Activated B cell treated with CpG ODN at 0.5 μM for 24 hours (primary cell): ENCODE data around the gene ZMYND12. TPM values are rescaled to one million over a fixed set of nuclear protein-coding genes. Genes with fewer than 3 reads are reported as not detected.

ENCODE experiments used
- ATAC-seq: fragments of 200-7000 bp; cut with Tn5 transposase; one replicate; pipeline ENCODE4 v1.10.0; 2021; ENCODE audit warnings: low read depth, mild to moderate bottlenecking, moderate library complexity
- CTCF ChIA-PET: fragments of 350-600 bp; sonication (Branson Sonifier 250); formaldehyde crosslinking; loops from one replicate; lab custom pipeline; 2021; ENCODE audit warnings: antibody characterized with exemption; lab: Charles Lee
- POLR2A ChIA-PET: fragments of 350-600 bp; sonication (Branson Sonifier 250); formaldehyde crosslinking; loops from one replicate; lab custom pipeline; 2021; ENCODE audit warnings: antibody characterized with exemption; lab: Charles Lee
- DNase-seq: peaks from one replicate; pipeline ENCODE4 v3.0.0; 2022
- H3K27ac Mint-ChIP-seq: one replicate; pipeline ENCODE4 v1.8.0; 2020; ENCODE audit warnings: mixed read lengths
- H3K27me3 Mint-ChIP-seq: one replicate; pipeline ENCODE4 v1.8.0; 2021; ENCODE audit warnings: mixed read lengths
- H3K36me3 Mint-ChIP-seq: one replicate; pipeline ENCODE4 v1.8.0; 2021; ENCODE audit warnings: low read depth, mixed read lengths
- H3K4me1 Mint-ChIP-seq: one replicate; pipeline ENCODE4 v1.8.0; 2021; ENCODE audit warnings: mixed read lengths
- H3K4me3 Mint-ChIP-seq: one replicate; pipeline ENCODE4 v1.8.0; 2020; ENCODE audit warnings: mild to moderate bottlenecking, mixed read lengths
- H3K9me3 Mint-ChIP-seq: one replicate; pipeline ENCODE4 v1.8.0; 2020; ENCODE audit warnings: mixed read lengths
- CTCF ChIP-seq: fragments of 200-600 bp; IDR thresholded peaks from one replicate; pipeline ENCODE4 v1.8.0; 2022; ENCODE audit warnings: antibody characterized with exemption, mild to moderate bottlenecking
- intact Hi-C: fragments of 100-400 bp; cut with micrococcal nuclease; formaldehyde crosslinking; loops from one replicate; pipeline ENCODE4 v1.15.1; 2024
- total RNA-seq: library from RNA; stranded (reverse); gene quantifications from 2 replicates; pipeline ENCODE4 v1.2.3, GENCODE V29; 2022

ZMYND12 gene
- total RNA-seq, 1 donor from 2014 or later: 0.53 TPM

GRCh38 chr1:42380586-42381279, 75.1 kb downstream of the ZMYND12 start, which contains the start of gene RIMKLA:
TSS of gene RIMKLA (plus strand) at chr1:42380792. CDS start at chr1:42380935, 143 bp downstream.
- TF ChIP-seq CTCF: no peak
- H3K27ac Mint-ChIP-seq: no peak within 1 kb of the TSS
- H3K36me3 Mint-ChIP-seq: no peaks in the 10 kb centered on the region
- ATAC-seq (peak; percentile 80), DNase-seq (peak; percentile 27)
- peaks cover 9% of the 10 kb centered on the region for H3K4me1 Mint-ChIP-seq
- intact Hi-C loops: no loop called here
- H3K27me3 Mint-ChIP-seq: peaks cover 47% of the 10 kb centered on the region
- CTCF ChIA-PET: no interaction called here
- H3K9me3 Mint-ChIP-seq: no peaks in the 10 kb centered on the region
- peak within 1 kb of the TSS; percentile 78 for H3K4me3 Mint-ChIP-seq
- POLR2A ChIA-PET: no interaction called here

Other genes with a start within 250 kb of the ZMYND12 start
- 54.7 and 63.9 TPM in 2 replicates for gene FOXJ3, start 120.8 kb downstream of the ZMYND12 start, total RNA-seq
- 0.02 TPM in 1 of 2 replicates, not detected in the other for gene RIMKLA, start 75.2 kb downstream of the ZMYND12 start, total RNA-seq
- 63.1 and 65.3 TPM in 2 replicates for gene PPCS, start 521 bp upstream of the ZMYND12 start, total RNA-seq
- gene CCDC30, start 7.3 kb upstream of the ZMYND12 start, total RNA-seq: 3.5 and 4.3 TPM in 2 replicates
- 64.1 and 65.1 TPM in 2 replicates for gene PPIH, start 202.4 kb upstream of the ZMYND12 start, total RNA-seq
- gene YBX1, start 226.4 kb upstream of the ZMYND12 start, total RNA-seq: 609 and 693 TPM in 2 replicates